WTC11 (cell line): ENCODE measurements around the gene SS18. TPM values are rescaled to one million over a fixed set of nuclear protein-coding genes. Genes with fewer than 3 reads are reported as not detected.

Experiments
- ATAC-seq: fragments of 200-7000 bp; cut with Tn5 transposase; 2 replicates; pipeline ENCODE4 v1.10.0; 2021; ENCODE audit warnings: mild to moderate bottlenecking, moderate library complexity
- CTCF ChIA-PET: fragments of 300-600 bp; sonication (Branson Sonifier 250); formaldehyde crosslinking; loops from one replicate; lab custom pipeline; 2021; ENCODE audit warnings: antibody characterized with exemption; lab: Charles Lee
- POLR2A ChIA-PET: fragments of 350-600 bp; sonication (Branson Sonifier 250); formaldehyde crosslinking; loops from one replicate; lab custom pipeline; 2021; ENCODE audit warnings: antibody characterized with exemption; lab: Charles Lee
- DNase-seq: peaks from one replicate; pipeline ENCODE4 v3.0.0; 2021; ENCODE audit warnings: low spot score
- H3K27ac Mint-ChIP-seq: 2 replicates; pipeline ENCODE4 v1.8.0; 2021; ENCODE audit warnings: mixed read lengths
- H3K27me3 Mint-ChIP-seq: 2 replicates; pipeline ENCODE4 v1.8.0; 2021; ENCODE audit warnings: low read depth, mild to moderate bottlenecking, moderate library complexity, mixed read lengths
- H3K36me3 Mint-ChIP-seq: 2 replicates; pipeline ENCODE4 v1.8.0; 2021; ENCODE audit warnings: mixed read lengths
- H3K4me1 Mint-ChIP-seq: 2 replicates; pipeline ENCODE4 v1.8.0; 2022; ENCODE audit warnings: mixed read lengths
- H3K4me3 Mint-ChIP-seq: 2 replicates; pipeline ENCODE4 v1.8.0; 2021; ENCODE audit warnings: mild to moderate bottlenecking, moderate library complexity, mixed read lengths
- H3K9me3 Mint-ChIP-seq: 2 replicates; pipeline ENCODE4 v1.8.0; 2021; ENCODE audit warnings: mixed read lengths
- AR ChIP-seq: fragments of 250-450 bp; sonication (Bioruptor Pico); IDR thresholded peaks from 2 replicates; pipeline ENCODE4 v1.9.0; 2021; ENCODE audit warnings: mild to moderate bottlenecking
- CTCF ChIP-seq: fragments of 200-600 bp; IDR thresholded peaks from 2 replicates; pipeline ENCODE4 v1.8.0; 2022; ENCODE audit warnings: antibody characterized with exemption
- ETV6 ChIP-seq: sonication (generic); formaldehyde crosslinking; IDR thresholded peaks from 2 replicates; pipeline ENCODE4 v1.8.1; 2022; ENCODE audit warnings: mild to moderate bottlenecking, missing genetic modification reagents
- GABPB1 ChIP-seq: sonication (generic); formaldehyde crosslinking; IDR thresholded peaks from 2 replicates; pipeline ENCODE4 v1.8.1; 2023; ENCODE audit warnings: mild to moderate bottlenecking, missing genetic modification reagents
- GTF2I ChIP-seq: fragments of 250-450 bp; sonication (Bioruptor Pico); conservative IDR thresholded peaks from 2 replicates; pipeline ENCODE4 v1.4.0; 2021; ENCODE audit warnings: mild to moderate bottlenecking
- HMGA2 ChIP-seq: fragments of 250-450 bp; sonication (Bioruptor Pico); IDR thresholded peaks from 2 replicates; pipeline ENCODE4 v1.4.0; 2021; ENCODE audit warnings: mild to moderate bottlenecking, moderate library complexity
- IRF1 ChIP-seq: sonication (generic); formaldehyde crosslinking; IDR thresholded peaks from 2 replicates; pipeline ENCODE4 v1.8.0; 2023; ENCODE audit warnings: missing genetic modification reagents
- MLX ChIP-seq: sonication (generic); formaldehyde crosslinking; IDR thresholded peaks from 2 replicates; pipeline ENCODE4 v1.8.1; 2023; ENCODE audit warnings: mild to moderate bottlenecking, missing genetic modification reagents, moderate library complexity
- MXD4 ChIP-seq: fragments of 250-450 bp; sonication (Bioruptor Pico); IDR thresholded peaks from 2 replicates; pipeline ENCODE4 v1.8.0; 2021; ENCODE audit warnings: mild to moderate bottlenecking, moderate library complexity, borderline replicate concordance
- NFE2L1 ChIP-seq: sonication (generic); formaldehyde crosslinking; IDR thresholded peaks from 2 replicates; pipeline ENCODE4 v1.8.1; 2023; ENCODE audit warnings: missing genetic modification reagents
- NR2C2 ChIP-seq: sonication (generic); formaldehyde crosslinking; IDR thresholded peaks from 2 replicates; pipeline ENCODE4 v1.8.0; 2022; ENCODE audit warnings: mild to moderate bottlenecking, missing genetic modification reagents
- NR3C1 ChIP-seq: sonication (generic); formaldehyde crosslinking; conservative IDR thresholded peaks from 2 replicates; pipeline ENCODE4 v1.8.1; 2023; ENCODE audit warnings: low read depth, mild to moderate bottlenecking, missing genetic modification reagents
- RELA ChIP-seq: sonication (generic); formaldehyde crosslinking; IDR thresholded peaks from 2 replicates; pipeline ENCODE4 v1.8.1; 2022; ENCODE audit warnings: missing genetic modification reagents, mild to moderate bottlenecking, borderline replicate concordance
- SP1 ChIP-seq: sonication (generic); formaldehyde crosslinking; conservative IDR thresholded peaks from 2 replicates; pipeline ENCODE4 v1.8.1; 2022; ENCODE audit warnings: missing genetic modification reagents
- TEAD4 ChIP-seq: sonication (generic); formaldehyde crosslinking; IDR thresholded peaks from 2 replicates; pipeline ENCODE4 v1.8.0; 2022; ENCODE audit warnings: mild to moderate bottlenecking, missing genetic modification reagents
- ZBTB21 ChIP-seq: sonication (generic); formaldehyde crosslinking; IDR thresholded peaks from 2 replicates; pipeline ENCODE4 v1.8.1; 2023; ENCODE audit warnings: mild to moderate bottlenecking, missing genetic modification reagents, borderline replicate concordance
- ZNF138 ChIP-seq: sonication (generic); formaldehyde crosslinking; conservative IDR thresholded peaks from 2 replicates; pipeline ENCODE4 v1.8.1; 2022; ENCODE audit warnings: mild to moderate bottlenecking, moderate library complexity, missing genetic modification reagents
- ZNF263 ChIP-seq: sonication (generic); formaldehyde crosslinking; IDR thresholded peaks from 2 replicates; pipeline ENCODE4 v1.8.1; 2022; ENCODE audit warnings: low read depth, mild to moderate bottlenecking, moderate library complexity, missing genetic modification reagents
- ZNF396 ChIP-seq: fragments of 250-450 bp; sonication (Bioruptor Pico); IDR thresholded peaks from 2 replicates; pipeline ENCODE4 v1.8.0; 2021; ENCODE audit warnings: mild to moderate bottlenecking, moderate library complexity, borderline replicate concordance
- ZNF423 ChIP-seq: fragments of 250-450 bp; sonication (Bioruptor Pico); IDR thresholded peaks from 2 replicates; pipeline ENCODE4 v2.1.2; 2022; ENCODE audit warnings: mild to moderate bottlenecking, moderate library complexity
- total RNA-seq: library from RNA; stranded (reverse); gene quantifications from 3 replicates; pipeline ENCODE4 v1.2.3, GENCODE V29; 2021
- TF ChIP-seq, protein P1 (sequence below): sonication (generic); formaldehyde crosslinking; IDR thresholded peaks from 2 replicates; pipeline ENCODE4 v1.8.1; 2022; ENCODE audit warnings: low read depth, missing genetic modification reagents, borderline replicate concordance
- TF ChIP-seq, protein P2 (sequence below): sonication (generic); formaldehyde crosslinking; IDR thresholded peaks from 2 replicates; pipeline ENCODE4 v1.8.1; 2022; ENCODE audit warnings: low read depth, mild to moderate bottlenecking, moderate library complexity, missing genetic modification reagents, borderline replicate concordance

The SS18 gene
- total RNA-seq, 1 experiment from 2014 or later = 73.0 TPM

GRCh38 chr18:26002375-26002910 lies 88.0 kb downstream of the SS18 start:
- Mint-ChIP-seq H3K4me1 (no peaks in the 10 kb centered on the region), H3K27ac (no peak overlapping the region), H3K27me3 (no peaks in the 10 kb centered on the region; the same call in 1 of the 2 replicates), H3K9me3 (peaks cover 9% of the 10 kb centered on the region), H3K36me3 (0 out of 2 replicates have a peak, but pooled peaks cover 4% of the 10 kb centered on the region), H3K4me3 (no peak overlapping the region)
- ChIA-PET POLR2A (no interaction called here), CTCF (no interaction called here)
- DNase-seq = no peak
- no peak for TF ChIP-seq ZNF263 (CRISPR knock-in tag)
- no peak for ATAC-seq

- H3K9me3 Mint-ChIP-seq = peaks cover 9% of the 10 kb centered on the region
- H3K4me3 Mint-ChIP-seq = no peak overlapping the region
- H3K27me3 Mint-ChIP-seq = no peaks in the 10 kb centered on the region; the same call in 1 of the 2 replicates
- CTCF ChIA-PET = no interaction called here
- POLR2A ChIA-PET = no interaction called here
- no peak overlapping the region for H3K27ac Mint-ChIP-seq
- 0 out of 2 replicates have a peak, but pooled peaks cover 4% of the 10 kb centered on the region for H3K36me3 Mint-ChIP-seq
- ATAC-seq (no peak), DNase-seq (no peak)
- no peak for TF ChIP-seq IRF1 (CRISPR knock-in tag)
- no peak for TF ChIP-seq MLX (CRISPR knock-in tag)
- no peak for TF ChIP-seq ETV6 (CRISPR knock-in tag)
- no peak for TF ChIP-seq AR (CRISPR knock-in tag)
- TF ChIP-seq MXD4 (CRISPR knock-in tag) = no peak
- TF ChIP-seq, protein P1, sequence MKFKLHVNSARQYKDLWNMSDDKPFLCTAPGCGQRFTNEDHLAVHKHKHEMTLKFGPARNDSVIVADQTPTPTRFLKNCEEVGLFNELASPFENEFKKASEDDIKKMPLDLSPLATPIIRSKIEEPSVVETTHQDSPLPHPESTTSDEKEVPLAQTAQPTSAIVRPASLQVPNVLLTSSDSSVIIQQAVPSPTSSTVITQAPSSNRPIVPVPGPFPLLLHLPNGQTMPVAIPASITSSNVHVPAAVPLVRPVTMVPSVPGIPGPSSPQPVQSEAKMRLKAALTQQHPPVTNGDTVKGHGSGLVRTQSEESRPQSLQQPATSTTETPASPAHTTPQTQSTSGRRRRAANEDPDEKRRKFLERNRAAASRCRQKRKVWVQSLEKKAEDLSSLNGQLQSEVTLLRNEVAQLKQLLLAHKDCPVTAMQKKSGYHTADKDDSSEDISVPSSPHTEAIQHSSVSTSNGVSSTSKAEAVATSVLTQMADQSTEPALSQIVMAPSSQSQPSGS (CRISPR knock-in tag) = no peak
- TF ChIP-seq ZBTB21 = no peak
- no peak for TF ChIP-seq NR3C1 (CRISPR knock-in tag)
- no peak for TF ChIP-seq HMGA2 (CRISPR knock-in tag)
- no peak for TF ChIP-seq SP1 (CRISPR knock-in tag)
- TF ChIP-seq, protein P2, sequence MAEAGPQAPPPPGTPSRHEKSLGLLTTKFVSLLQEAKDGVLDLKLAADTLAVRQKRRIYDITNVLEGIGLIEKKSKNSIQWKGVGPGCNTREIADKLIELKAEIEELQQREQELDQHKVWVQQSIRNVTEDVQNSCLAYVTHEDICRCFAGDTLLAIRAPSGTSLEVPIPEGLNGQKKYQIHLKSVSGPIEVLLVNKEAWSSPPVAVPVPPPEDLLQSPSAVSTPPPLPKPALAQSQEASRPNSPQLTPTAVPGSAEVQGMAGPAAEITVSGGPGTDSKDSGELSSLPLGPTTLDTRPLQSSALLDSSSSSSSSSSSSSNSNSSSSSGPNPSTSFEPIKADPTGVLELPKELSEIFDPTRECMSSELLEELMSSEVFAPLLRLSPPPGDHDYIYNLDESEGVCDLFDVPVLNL (CRISPR knock-in tag) = no peak
- TF ChIP-seq NR2C2 = no peak
- H3K4me1 Mint-ChIP-seq = no peaks in the 10 kb centered on the region
Measured at GRCh38 chr18:25998461-25998860, 92.0 kb downstream of the SS18 start.

- Mint-ChIP-seq H3K4me1 (peaks cover 22% of the 10 kb centered on the region), H3K36me3 (no peaks in the 10 kb centered on the region), H3K9me3 (no peaks in the 10 kb centered on the region), H3K27me3 (no peaks in the 10 kb centered on the region), H3K4me3 (no peak overlapping the region), H3K27ac (no peak overlapping the region)
- CTCF ChIA-PET = interaction anchor here (0.7 to 1.3 kb wide), 3 partner anchors 12 to 41 kb away, joined by 3 to 4 read pairs (median 4); no protein-coding TSS in a partner anchor
- DNase-seq = no peak
- POLR2A ChIA-PET = no interaction called here
- TF ChIP-seq NFE2L1 (CRISPR knock-in tag) = no peak
- TF ChIP-seq NR2C2 = no peak
- TF ChIP-seq RELA = no peak
- TF ChIP-seq GABPB1 (CRISPR knock-in tag) = no peak
- no peak for TF ChIP-seq CTCF
- TF ChIP-seq ZNF396 (CRISPR knock-in tag) = no peak
- TF ChIP-seq TEAD4 (CRISPR knock-in tag) = no peak
- no peak for TF ChIP-seq ZNF138 (CRISPR knock-in tag)
- TF ChIP-seq ZNF423 (CRISPR knock-in tag) = no peak
- TF ChIP-seq GTF2I (CRISPR knock-in tag) = no peak
- no peak; the same call in 1 of the 2 replicates for ATAC-seq
Measured at GRCh38 chr18:25992566-25992965, 97.8 kb downstream of the SS18 start.
